CD14-positive monocyte (primary cell): ENCODE data around the gene UGT1A5. TPM values are rescaled to one million over a fixed set of nuclear protein-coding genes. Genes with fewer than 3 reads are reported as not detected.

Source experiments
- DNase-seq, 3 donors: peaks; one replicate each; pipeline ENCODE4 v3.0.0-alpha.2; 2011 to 2022
- H2AFZ ChIP-seq: 2 replicates; pipeline ENCODE4 v1.6.0; 2012; ENCODE audit warnings: mild to moderate bottlenecking, low read depth, low read length, inconsistent platforms; ENCODE audit not compliant: insufficient read depth, poor library complexity, severe bottlenecking
- H3K27ac ChIP-seq, 2 donors: 1 replicate in 1 of 2; 2 replicates in 1 of 2; pipeline ENCODE4 v1.5.1; 2012 to 2013; ENCODE audit warnings: low read length in 2 of 2, control low read depth in 1 of 2, inconsistent platforms in 1 of 2, low read depth in 1 of 2, mild to moderate bottlenecking in 1 of 2
- H3K27me3 ChIP-seq, 2 donors: one replicate each; pipeline versions ENCODE4 v1.6.0 to v1.6.1; 2011 to 2013; ENCODE audit warnings: low read length in 2 of 2; ENCODE audit not compliant: control insufficient read depth in 2 of 2, insufficient read depth in 2 of 2
- H3K36me3 ChIP-seq, 2 donors: replicated peaks in 1 of 2; 1 replicate in 1 of 2; 2 replicates in 1 of 2; pipeline versions ENCODE4 v1.5.1 to v1.6.1; 2012 to 2013; ENCODE audit warnings: low read length in 2 of 2, control low read depth in 1 of 2, inconsistent platforms in 1 of 2, mild to moderate bottlenecking in 1 of 2; ENCODE audit not compliant: insufficient read depth in 2 of 2, control insufficient read depth in 1 of 2
- H3K4me1 ChIP-seq, 2 donors: 1 replicate in 1 of 2; 2 replicates in 1 of 2; pipeline versions ENCODE4 v1.5.1 to v1.6.1; 2012 to 2013; ENCODE audit warnings: low read length in 2 of 2, control low read depth in 1 of 2, inconsistent platforms in 1 of 2, mild to moderate bottlenecking in 1 of 2, moderate library complexity in 1 of 2; ENCODE audit not compliant: insufficient read depth in 2 of 2, control insufficient read depth in 1 of 2
- H3K4me2 ChIP-seq: replicated peaks from 2 replicates; pipeline ENCODE3; 2012; ENCODE audit warnings: low read length, moderate library complexity, mild to moderate bottlenecking; ENCODE audit not compliant: poor library complexity, severe bottlenecking; ENCODE audit errors: extremely low read depth
- H3K4me3 ChIP-seq, 3 experiments: fragments of 200-600 bp in 1 of 3; sonication (generic) in 1 of 3; replicated peaks in 1 of 3; 1 replicate in 2 of 3; 2 replicates in 1 of 3; pipeline ENCODE4 v1.5.1; 2011 to 2013; ENCODE audit warnings: low read length in 3 of 3, mild to moderate bottlenecking in 3 of 3, control low read depth in 2 of 3, low read depth in 2 of 3, inconsistent platforms in 1 of 3, moderate library complexity in 1 of 3
- H3K79me2 ChIP-seq: 2 replicates; pipeline ENCODE4 v1.6.0; 2012; ENCODE audit warnings: mild to moderate bottlenecking, control low read depth, inconsistent platforms, low read length, moderate library complexity; ENCODE audit not compliant: insufficient read depth
- H3K9ac ChIP-seq: 2 replicates; pipeline ENCODE4 v1.6.0; 2017; ENCODE audit warnings: low read length, mild to moderate bottlenecking; ENCODE audit not compliant: insufficient read depth, poor library complexity, severe bottlenecking
- H3K9me3 ChIP-seq, 2 donors: replicated peaks in 1 of 2; 1 replicate in 1 of 2; 2 replicates in 1 of 2; pipeline versions ENCODE4 v1.5.1 to v1.6.1; 2012 to 2013; ENCODE audit warnings: low read length in 2 of 2, control low read depth in 1 of 2; ENCODE audit not compliant: control insufficient read depth in 1 of 2, insufficient read depth in 1 of 2
- H4K20me1 ChIP-seq: 2 replicates; pipeline ENCODE4 v1.6.0; 2012; ENCODE audit warnings: mild to moderate bottlenecking, low read length, control low read depth, moderate library complexity; ENCODE audit not compliant: insufficient read depth
- H3K27ac Mint-ChIP-seq, 7 donors: one replicate each; pipeline ENCODE4 v1.8.0; 2020; ENCODE audit warnings: mild to moderate bottlenecking in 7 of 7, mixed read lengths in 7 of 7, moderate library complexity in 6 of 7, inconsistent platforms in 2 of 7
- H3K27me3 Mint-ChIP-seq, 3 donors: one replicate each; pipeline ENCODE4 v1.8.0; 2021 to 2022; ENCODE audit warnings: low read depth in 3 of 3, mild to moderate bottlenecking in 3 of 3, mixed read lengths in 3 of 3, moderate library complexity in 3 of 3, inconsistent platforms in 1 of 3
- H3K36me3 Mint-ChIP-seq, 2 donors: one replicate each; pipeline ENCODE4 v1.8.0; 2020; ENCODE audit warnings: mixed read lengths in 2 of 2, inconsistent platforms in 1 of 2, mild to moderate bottlenecking in 1 of 2
- H3K4me1 Mint-ChIP-seq: one replicate; pipeline ENCODE4 v1.8.0; 2020; ENCODE audit warnings: mild to moderate bottlenecking, mixed read lengths
- H3K4me3 Mint-ChIP-seq, 2 donors: one replicate each; pipeline ENCODE4 v1.8.0; 2020; ENCODE audit warnings: mild to moderate bottlenecking in 2 of 2, mixed read lengths in 2 of 2, moderate library complexity in 1 of 2
- H3K9me3 Mint-ChIP-seq, 7 donors: one replicate each; pipeline ENCODE4 v1.8.0; 2020 to 2022; ENCODE audit warnings: mixed read lengths in 7 of 7, mild to moderate bottlenecking in 6 of 7, moderate library complexity in 6 of 7, inconsistent platforms in 2 of 7
- CTCF ChIP-seq: fragments of 200-600 bp; IDR thresholded peaks from one replicate; pipeline ENCODE4 v1.8.0; 2022; ENCODE audit warnings: antibody characterized with exemption, mild to moderate bottlenecking
- WGBS: methylation state at CpG from one replicate; pipeline ENCODE4 v1.1.5; 2013; ENCODE audit warnings: missing lambda C conversion rate; ENCODE audit not compliant: insufficient coverage; 5-methylcytosine and 5-hydroxymethylcytosine counted together
- intact Hi-C, 2 donors: fragments of 100-400 bp; cut with micrococcal nuclease; formaldehyde crosslinking; loops; one replicate each; pipeline versions ENCODE4 v1.15.0 to v1.15.1; 2023
- polyA plus RNA-seq, 3 donors: library from polyadenylated mRNA; depleted of rRNA in 1 of 3; unstranded in 2 of 3; stranded (reverse) in 1 of 3; fragments of 300-500 nt in 2 of 3; fragments of >200 nt in 1 of 3; fragmentation: Illumina TruSeq in 2 of 3; gene quantifications; 1 replicate in 2 of 3; 2 replicates in 1 of 3; pipeline ENCODE4 v1.2.3, GENCODE V29; 2012 to 2021

Gene UGT1A5
- polyA plus RNA-seq, 3 donors, result not detected

DNA sequence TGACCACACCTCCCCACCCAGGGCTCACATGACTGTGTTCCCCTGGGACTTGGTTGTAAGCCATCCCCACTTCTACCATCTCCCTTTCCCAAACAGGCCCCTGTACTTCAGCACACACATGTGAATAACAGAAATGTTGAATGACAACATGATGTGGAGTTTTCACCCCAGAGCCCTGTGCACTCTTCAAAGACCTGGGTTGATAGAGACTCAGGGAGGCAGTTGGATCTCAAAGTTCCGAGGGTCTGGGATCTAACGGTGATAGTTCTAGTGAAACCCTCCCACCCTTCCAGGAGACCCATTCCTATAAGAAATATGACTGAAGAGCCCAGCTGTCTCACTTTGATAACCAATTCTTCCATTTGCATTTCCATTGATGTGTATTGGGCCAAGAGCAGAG lies 65.3 kb downstream of the UGT1A5 start, which contains the start of gene MROH2A:
Gene MROH2A, plus strand, starts transcription at position 301 of the 400 bp plus-strand sequence. CDS start 1,029 bp downstream, outside the sequence.
- peaks cover 14 to 43% (median 19%) of the 10 kb centered on the region in 7 donors for H3K9me3 Mint-ChIP-seq
- no CpG with 5 or more reads among the region's 2 CpGs for WGBS
- peak within 1 kb of the TSS in 1 of 7 donors; percentile 51 for H3K27ac Mint-ChIP-seq
- no peak within 1 kb of the TSS for H3K4me3 Mint-ChIP-seq
- Histone ChIP-seq H3K4me1 (no peaks in the 10 kb centered on the region), H4K20me1 (no peaks in the 10 kb centered on the region), H3K36me3 (no peaks in the 10 kb centered on the region), H2AFZ (no peak within 1 kb of the TSS), H3K9me3 (peaks cover 14 to 22% of the 10 kb centered on the region in 2 donors), H3K79me2 (no peaks in the 10 kb centered on the region), H3K27me3 (no peaks in the 10 kb centered on the region), H3K4me2 (no peak within 1 kb of the TSS), H3K9ac (no peak within 1 kb of the TSS), H3K27ac (no peak within 1 kb of the TSS), H3K4me3 (no peak within 1 kb of the TSS)
- no peaks in the 10 kb centered on the region for H3K4me1 Mint-ChIP-seq
- no peak for DNase-seq
- intact Hi-C loops, result no loop called here
- no peaks in the 10 kb centered on the region for H3K36me3 Mint-ChIP-seq
- TF ChIP-seq CTCF, result no peak
- H3K27me3 Mint-ChIP-seq, result peaks cover 0 to 5% (median 4%) of the 10 kb centered on the region in 3 donors

DNA sequence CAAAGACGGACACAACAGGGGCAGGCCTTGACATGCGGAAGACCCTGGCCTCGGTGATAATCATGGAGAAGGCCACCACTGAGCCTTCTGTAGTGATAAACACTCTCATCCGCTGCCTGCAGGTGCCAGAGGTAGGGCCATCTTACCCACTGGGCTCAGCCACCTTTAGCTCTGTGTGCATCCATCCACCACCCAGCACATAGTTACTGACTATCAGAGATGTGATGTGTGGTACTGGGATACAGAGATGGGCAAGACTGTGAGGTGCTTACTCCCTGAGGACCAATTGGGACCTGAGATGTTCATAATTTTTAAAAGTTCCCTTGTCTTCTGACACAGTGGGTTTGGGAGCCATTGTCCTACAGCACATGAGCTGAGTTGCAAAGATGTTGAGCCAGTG lies 67.0 kb downstream of the UGT1A5 start:
- H4K20me1 ChIP-seq, result no peaks in the 10 kb centered on the region
- no peak overlapping the region for H3K27ac ChIP-seq
- Mint-ChIP-seq H3K4me1 (no peaks in the 10 kb centered on the region), H3K27me3 (peaks cover 0 to 5% (median 4%) of the 10 kb centered on the region in 3 donors), H3K36me3 (no peaks in the 10 kb centered on the region), H3K4me3 (no peak overlapping the region), H3K27ac (no peak overlapping the region), H3K9me3 (peaks cover 14 to 41% (median 19%) of the 10 kb centered on the region in 7 donors)
- H3K36me3 ChIP-seq, result no peaks in the 10 kb centered on the region
- no peaks in the 10 kb centered on the region for H3K27me3 ChIP-seq
- 97% methylated on average over 3 of the region's 4 CpGs for WGBS
- no peaks in the 10 kb centered on the region for H3K4me1 ChIP-seq
- H3K79me2 ChIP-seq, result no peaks in the 10 kb centered on the region
- no peak for DNase-seq
- peaks cover 14 to 22% of the 10 kb centered on the region in 2 donors for H3K9me3 ChIP-seq
- H3K9ac ChIP-seq, result no peak overlapping the region
- H2AFZ ChIP-seq, result no peak overlapping the region
- intact Hi-C loops, result no loop called here
- no peak overlapping the region for H3K4me3 ChIP-seq
- no peak overlapping the region for H3K4me2 ChIP-seq
- no peak for TF ChIP-seq CTCF
